Ectodermal cell (in vitro differentiated cells): Measurements from ENCODE around the gene HAGH.
A peak's percentile ranks its signal among the peaks of the same experiment; 100 is the strongest.

Source experiments
- H3K27ac ChIP-seq: 2 replicates; pipeline ENCODE4 v1.7.0; 2013; ENCODE audit warnings: mild to moderate bottlenecking, low read depth, low read length; ENCODE audit not compliant: insufficient read depth, poor library complexity, severe bottlenecking
- H3K27me3 ChIP-seq: 2 replicates; pipeline ENCODE4 v1.7.0; 2013; ENCODE audit warnings: mild to moderate bottlenecking, low read length; ENCODE audit not compliant: insufficient read depth, control insufficient read depth, poor library complexity, severe bottlenecking
- H3K36me3 ChIP-seq: one replicate; pipeline ENCODE4 v1.7.0; 2013; ENCODE audit warnings: low read length; ENCODE audit not compliant: control insufficient read depth, insufficient read depth
- H3K4me1 ChIP-seq: one replicate; pipeline ENCODE4 v1.7.0; 2013; ENCODE audit warnings: low read length; ENCODE audit not compliant: control insufficient read depth, insufficient read depth
- H3K4me3 ChIP-seq: 2 replicates; pipeline ENCODE4 v1.7.0; 2013; ENCODE audit warnings: low read depth, low read length, control low read depth; ENCODE audit not compliant: insufficient read depth
- H3K9me3 ChIP-seq: 2 replicates; pipeline ENCODE4 v1.7.0; 2013; ENCODE audit warnings: mild to moderate bottlenecking, low read length, moderate library complexity; ENCODE audit not compliant: control insufficient read depth
- WGBS, 2 experiments: methylation state at CpG; one replicate each; pipeline ENCODE4 v1.1.7; 2013; ENCODE audit warnings: missing lambda C conversion rate in 2 of 2; 5-methylcytosine and 5-hydroxymethylcytosine counted together

The HAGH gene

DNA sequence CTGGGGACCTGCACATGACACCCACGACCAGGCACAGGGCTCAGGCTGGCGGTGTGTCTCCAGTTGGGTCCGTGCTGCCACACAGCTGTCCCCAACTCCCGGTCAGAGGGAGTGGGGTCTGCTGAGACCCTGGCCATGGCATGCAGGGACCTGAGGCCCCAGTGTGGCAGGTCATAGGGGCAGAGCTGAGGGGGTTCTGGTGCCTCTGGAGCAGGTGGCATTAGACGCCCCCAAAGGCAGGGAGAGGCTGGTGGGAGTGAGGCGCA, 39.6 kb downstream of the HAGH start:
- Histone ChIP-seq H3K9me3 (no peaks in the 10 kb centered on the region), H3K4me1 (no peaks in the 10 kb centered on the region), H3K36me3 (peaks cover 3% of the 10 kb centered on the region), H3K27me3 (no peaks in the 10 kb centered on the region), H3K4me3 (no peak overlapping the region), H3K27ac (no peak overlapping the region)
- WGBS, 2 experiments = 95 to 96% methylated on average over 6 of the region's 6 CpGs

DNA sequence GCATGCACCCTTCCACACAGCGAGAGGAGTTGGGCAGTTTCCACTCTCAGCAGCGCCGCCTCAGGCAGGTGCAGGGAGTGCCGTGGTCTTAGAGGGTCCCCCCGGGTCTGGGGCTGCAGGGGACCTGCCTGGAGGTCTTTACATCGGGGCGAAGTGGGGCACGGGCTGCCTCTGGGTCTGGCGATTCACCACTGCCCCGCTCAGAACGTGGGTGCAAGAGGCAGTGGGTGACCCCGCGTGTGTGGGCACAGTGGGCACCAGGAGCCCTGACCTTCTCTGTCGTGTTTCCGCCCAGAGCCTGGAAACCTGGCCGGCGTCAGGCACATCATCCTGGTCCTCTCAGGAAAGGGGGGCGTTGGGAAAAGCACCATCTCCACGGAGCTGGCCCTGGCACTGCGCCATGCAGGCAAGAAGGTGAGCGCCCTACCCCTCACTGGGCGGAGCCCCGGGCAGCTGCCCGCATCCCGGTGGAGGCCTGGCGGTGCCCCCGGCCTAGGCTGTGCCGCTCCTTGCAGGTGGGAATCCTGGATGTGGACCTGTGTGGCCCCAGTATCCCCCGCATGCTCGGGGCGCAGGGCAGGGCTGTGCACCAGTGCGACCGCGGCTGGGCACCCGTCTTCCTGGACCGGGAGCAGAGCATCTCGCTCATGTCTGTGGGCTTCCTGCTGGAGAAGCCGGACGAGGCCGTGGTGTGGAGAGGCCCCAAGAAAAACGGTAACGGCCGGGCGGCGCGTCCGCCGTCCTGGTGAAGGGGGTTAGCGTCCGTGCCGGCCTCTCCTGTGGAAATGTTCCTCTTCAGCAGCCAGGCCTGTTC, 40.2 kb downstream of the HAGH start:
- H3K4me3 ChIP-seq = no peak overlapping the region
- no peaks in the 10 kb centered on the region for H3K9me3 ChIP-seq
- H3K27ac ChIP-seq = no peak overlapping the region
- H3K27me3 ChIP-seq = no peaks in the 10 kb centered on the region
- H3K4me1 ChIP-seq = peaks cover 1% of the 10 kb centered on the region
- 94 to 96% methylated on average over 51 of the region's 51 CpGs for WGBS, 2 experiments
- H3K36me3 ChIP-seq = peaks cover 3% of the 10 kb centered on the region

DNA sequence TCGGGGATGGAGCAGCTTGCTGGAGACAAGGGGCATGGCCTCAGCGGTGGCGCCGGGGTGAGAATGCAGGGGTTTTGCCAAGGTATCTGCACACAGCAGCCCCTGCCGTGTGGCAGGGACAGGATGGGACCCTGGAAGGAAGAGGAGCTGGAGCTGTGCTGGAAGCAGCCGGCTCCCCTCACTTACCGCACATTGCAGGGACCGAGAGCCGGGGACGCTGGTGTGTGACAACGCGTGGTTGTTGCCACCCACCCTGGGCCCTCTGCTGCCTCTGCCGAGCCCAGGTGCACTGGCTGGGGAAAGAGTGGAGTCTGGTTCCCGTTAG, 40.8 kb downstream of the HAGH start:
- peaks cover 3% of the 10 kb centered on the region for H3K36me3 ChIP-seq
- peaks cover 8% of the 10 kb centered on the region for H3K4me1 ChIP-seq
- H3K4me3 ChIP-seq = no peak overlapping the region
- no peak overlapping the region for H3K27ac ChIP-seq
- WGBS, 2 experiments = 95 to 97% methylated on average over 14 of the region's 14 CpGs
- no peaks in the 10 kb centered on the region for H3K9me3 ChIP-seq
- H3K27me3 ChIP-seq = no peaks in the 10 kb centered on the region

DNA sequence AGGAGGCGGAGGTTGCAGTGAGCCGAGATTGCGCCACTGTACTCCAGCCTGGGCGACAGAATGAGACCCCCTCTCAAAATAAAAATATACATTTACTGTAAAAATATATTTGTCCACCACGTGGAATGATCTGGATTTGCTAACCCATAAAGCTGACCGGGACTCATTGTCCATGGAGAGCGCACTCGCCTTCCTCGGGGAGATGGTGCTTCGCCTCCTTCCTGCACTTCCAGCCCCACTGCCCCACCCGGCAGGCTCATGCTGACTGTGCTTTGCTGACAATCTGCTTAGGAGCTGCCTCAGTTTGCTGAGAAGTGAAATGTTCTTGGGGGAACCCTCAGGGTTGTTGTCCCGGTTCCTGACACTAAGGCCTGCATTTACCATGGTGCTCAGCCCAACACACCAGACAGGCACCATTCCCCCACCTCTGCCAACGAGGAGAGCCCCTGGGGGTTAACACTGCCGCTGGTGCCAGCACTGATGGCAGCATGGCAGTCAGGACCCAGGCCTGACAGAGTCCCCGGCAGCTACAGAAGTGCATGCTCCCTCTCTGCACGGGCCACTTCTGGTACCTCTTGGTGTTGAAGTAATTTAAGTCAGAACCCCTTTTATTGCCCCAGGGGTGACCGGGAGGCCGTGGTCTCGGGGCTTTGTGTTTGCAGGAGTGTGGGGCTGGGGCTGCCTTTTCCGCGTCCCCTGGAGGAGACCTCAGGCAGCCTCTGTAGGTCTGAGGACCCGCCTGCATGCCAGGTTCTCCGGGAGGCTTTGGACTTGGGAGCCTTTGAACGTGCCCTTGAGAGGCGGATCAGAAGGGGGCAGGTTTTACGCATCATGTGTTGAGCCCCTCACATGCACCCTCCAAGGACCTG, 41.4 kb downstream of the HAGH start:
- Histone ChIP-seq H3K9me3 (no peaks in the 10 kb centered on the region), H3K36me3 (peaks cover 3% of the 10 kb centered on the region), H3K27me3 (no peaks in the 10 kb centered on the region), H3K4me1 (peaks cover 9% of the 10 kb centered on the region), H3K4me3 (no peak overlapping the region), H3K27ac (no peak overlapping the region)
- 95% methylated on average over 26 of the region's 26 CpGs for WGBS, 2 experiments

DNA sequence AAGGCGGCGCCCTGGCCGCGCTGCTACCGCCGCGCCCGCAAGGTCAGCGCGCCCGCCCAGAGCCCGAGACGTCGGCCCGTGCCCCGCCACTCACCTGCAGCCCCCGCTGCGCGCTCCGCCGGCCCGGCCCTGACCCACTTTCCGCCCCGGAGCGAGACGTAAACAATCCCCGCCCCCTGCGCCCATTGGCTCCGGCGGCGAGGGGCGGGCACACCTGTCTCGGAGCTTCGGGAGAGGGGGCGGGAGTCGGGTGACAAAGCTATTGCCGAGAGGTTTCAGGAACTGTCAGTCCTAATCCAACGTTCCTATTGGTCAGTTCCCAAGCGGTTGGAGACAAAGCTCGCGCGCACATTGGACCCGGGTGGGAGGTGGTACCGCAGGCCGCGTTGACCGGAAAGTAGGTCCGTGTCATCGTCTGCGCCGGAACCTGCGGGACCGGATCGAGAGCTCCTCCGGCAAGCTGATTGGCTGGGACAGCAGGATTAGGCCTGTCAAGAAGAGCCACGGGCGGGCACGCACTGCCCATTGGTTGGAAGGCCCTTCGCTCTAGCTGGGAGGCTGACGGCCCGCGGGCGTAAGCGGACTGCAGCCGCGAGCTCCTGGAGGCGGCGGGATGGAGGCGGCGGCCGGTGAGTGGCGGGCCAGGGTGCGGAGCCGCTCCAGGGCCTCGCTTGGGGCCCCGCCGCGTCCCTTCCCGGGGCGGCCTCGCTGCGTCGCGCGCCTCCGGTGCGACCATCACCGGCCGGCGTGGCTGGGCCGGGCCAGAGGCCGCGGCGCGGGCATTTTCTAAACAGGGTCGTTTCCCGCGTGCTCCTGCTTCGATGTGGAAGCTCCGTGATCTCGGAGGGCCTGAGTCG, 44.0 kb downstream of the HAGH start, which contains the start of the genes NUBP2 and SPSB3:
NUBP2 (plus strand) TSS at position 553 of the 857 bp plus-strand sequence; CDS start at position 614, 61 bp downstream.
SPSB3 (minus strand) TSS at position 164 of the 857 bp plus-strand sequence. CDS start 1,088 bp downstream, outside the sequence.
- Histone ChIP-seq H3K36me3 (peaks cover 7% of the 10 kb centered on the region), H3K4me3 (peak within 1 kb of the TSS; percentile 97), H3K27me3 (no peaks in the 10 kb centered on the region), H3K4me1 (peaks cover 9% of the 10 kb centered on the region), H3K27ac (peak within 1 kb of the TSS; percentile 50), H3K9me3 (no peaks in the 10 kb centered on the region)
- 0% methylated on average over 102 of the region's 102 CpGs for WGBS, 2 experiments

DNA sequence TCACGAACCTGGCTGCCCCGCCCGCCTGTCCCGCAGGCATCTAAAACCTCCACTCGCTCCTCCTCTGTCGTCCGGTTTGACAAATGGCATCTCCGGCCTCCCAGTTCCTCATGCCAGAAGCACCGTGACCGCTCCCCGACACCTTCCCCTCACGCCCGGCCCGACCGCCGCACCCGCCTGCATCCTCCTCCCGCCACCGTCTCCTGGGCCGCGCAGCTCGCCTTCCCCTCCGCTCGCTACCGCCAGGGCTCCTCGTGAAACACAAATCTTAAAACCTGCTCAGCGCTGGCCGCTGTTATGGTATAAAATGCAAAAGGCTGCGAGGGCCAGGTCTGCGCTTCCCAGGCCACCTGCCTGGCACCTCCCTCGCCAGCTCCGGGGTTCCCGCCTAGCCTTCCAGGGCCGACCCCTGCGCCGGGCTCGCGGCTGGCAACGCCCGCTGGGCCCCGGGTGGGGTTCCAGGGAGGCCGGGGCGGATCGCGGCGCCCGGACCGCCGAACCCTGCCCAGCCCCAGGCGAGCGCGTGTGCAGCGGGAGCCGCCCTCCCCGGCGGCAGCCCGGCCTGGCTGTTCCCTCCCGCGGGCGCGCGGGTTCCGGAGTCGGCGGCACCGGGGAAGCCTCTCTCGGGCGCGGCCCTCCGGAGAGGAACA, 44.7 kb downstream of the HAGH start:
- Histone ChIP-seq H3K4me3 (peak overlapping the region; percentile 97), H3K4me1 (peaks cover 9% of the 10 kb centered on the region), H3K27me3 (no peaks in the 10 kb centered on the region), H3K9me3 (no peaks in the 10 kb centered on the region), H3K36me3 (peaks cover 9% of the 10 kb centered on the region), H3K27ac (peak overlapping the region; percentile 50)
- 2% methylated on average over 70 of the region's 70 CpGs for WGBS, 2 experiments

DNA sequence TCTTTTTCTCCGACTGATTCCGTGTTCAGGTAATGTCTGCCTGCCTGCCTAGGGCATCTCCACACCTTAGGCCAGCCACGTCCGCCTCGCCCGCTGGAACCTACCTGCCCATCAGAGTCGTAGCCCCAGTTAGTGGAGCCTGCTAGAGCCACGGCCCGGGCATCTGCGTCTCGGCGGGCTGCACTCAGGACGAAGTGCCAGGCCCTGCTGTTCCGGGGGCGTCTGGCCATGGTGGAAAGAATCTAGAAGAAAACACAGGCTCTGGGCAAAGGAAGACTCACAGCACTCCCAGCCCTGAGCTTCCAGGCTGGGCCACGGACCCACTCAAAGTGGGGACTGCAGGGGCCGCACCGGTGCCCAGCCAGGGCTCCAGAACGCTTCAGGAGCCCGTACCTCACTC, 45.4 kb downstream of the HAGH start:
- H3K27ac ChIP-seq = no peak overlapping the region
- peaks cover 9% of the 10 kb centered on the region for H3K4me1 ChIP-seq
- WGBS, 2 experiments = 86 to 89% methylated on average over 20 of the region's 20 CpGs
- H3K9me3 ChIP-seq = no peaks in the 10 kb centered on the region
- no peaks in the 10 kb centered on the region for H3K27me3 ChIP-seq
- peaks cover 14% of the 10 kb centered on the region for H3K36me3 ChIP-seq
- H3K4me3 ChIP-seq = peak overlapping the region; percentile 97

DNA sequence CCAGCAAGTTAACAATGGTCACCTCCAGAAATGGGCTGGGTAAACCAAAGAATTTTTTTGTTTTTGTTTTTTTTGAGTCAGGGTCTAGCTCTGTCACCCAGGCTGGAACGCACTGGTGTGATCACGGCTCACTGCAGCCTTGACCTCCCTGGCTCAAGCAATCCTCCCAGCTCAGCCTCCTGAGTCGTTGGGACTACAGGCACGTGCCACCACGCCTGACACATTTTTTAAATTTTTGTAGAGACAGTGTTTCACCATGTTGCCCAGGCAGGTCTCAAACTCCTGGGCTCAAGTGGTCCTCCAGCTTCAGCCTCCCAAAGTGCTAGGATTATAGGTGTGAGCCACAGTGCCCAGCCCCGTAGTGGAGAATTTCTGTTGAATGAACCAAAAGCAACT, 46.0 kb downstream of the HAGH start:
- no peak overlapping the region for H3K27ac ChIP-seq
- H3K27me3 ChIP-seq = no peaks in the 10 kb centered on the region
- H3K36me3 ChIP-seq = peaks cover 17% of the 10 kb centered on the region
- peaks cover 9% of the 10 kb centered on the region for H3K4me1 ChIP-seq
- H3K4me3 ChIP-seq = no peak overlapping the region
- WGBS, 2 experiments = 89 to 94% methylated on average over 6 of the region's 6 CpGs
- no peaks in the 10 kb centered on the region for H3K9me3 ChIP-seq

DNA sequence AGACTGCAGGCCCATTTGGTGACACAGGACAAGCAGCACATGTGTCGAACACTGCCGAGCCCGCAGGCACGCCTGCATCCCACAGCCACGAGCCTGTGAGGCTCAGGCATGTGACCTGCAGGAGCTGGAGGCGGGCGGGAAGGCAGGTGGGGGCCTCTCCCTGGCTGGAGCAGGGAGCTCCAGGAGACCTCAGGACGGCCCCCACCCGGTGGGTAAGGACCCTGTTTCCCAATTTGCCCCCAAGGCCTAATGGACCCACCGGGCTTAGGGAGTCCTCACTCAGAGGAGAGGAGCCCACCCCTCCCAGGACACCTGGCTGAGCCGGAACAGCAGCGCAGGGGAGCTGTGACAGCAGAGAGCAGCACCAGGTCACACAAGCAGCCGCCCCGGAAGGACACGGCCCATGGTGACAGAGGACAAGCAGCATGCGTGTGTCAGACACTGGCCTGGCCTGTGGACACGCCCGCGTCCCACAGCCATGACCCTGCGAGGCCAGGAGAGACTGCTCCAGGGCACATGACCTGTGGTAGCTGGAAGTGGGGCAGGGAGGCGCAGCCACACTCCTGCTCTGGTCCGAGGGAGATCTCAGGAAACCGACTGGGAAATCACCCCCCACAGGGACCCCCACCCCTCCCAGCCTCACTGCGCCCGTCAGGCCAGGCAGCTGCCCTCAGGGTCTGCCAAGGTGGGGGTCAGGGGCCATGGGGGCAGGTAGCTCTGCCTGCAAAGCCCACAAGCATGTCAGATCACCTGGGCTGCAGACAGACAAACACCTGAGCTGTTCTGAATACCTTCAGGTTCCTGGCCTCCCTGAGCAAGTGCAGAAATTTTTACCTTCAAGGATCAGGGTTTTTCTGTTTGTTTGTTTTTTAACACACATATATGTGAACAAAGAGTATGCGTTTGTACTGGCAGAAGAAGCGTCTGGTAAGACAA, 46.6 kb downstream of the HAGH start:
- H3K9me3 ChIP-seq = no peaks in the 10 kb centered on the region
- H3K4me1 ChIP-seq = peaks cover 9% of the 10 kb centered on the region
- no peak overlapping the region for H3K27ac ChIP-seq
- peaks cover 19% of the 10 kb centered on the region for H3K36me3 ChIP-seq
- no peak overlapping the region for H3K4me3 ChIP-seq
- 93% methylated on average over 27 of the region's 27 CpGs for WGBS, 2 experiments
- no peaks in the 10 kb centered on the region for H3K27me3 ChIP-seq
